ENCODE data around the gene TINAGL1.
A peak's percentile ranks its signal among the peaks of the same experiment; 100 is the strongest.

Gene TINAGL1

GRCh38 chr1:31568895-31569595 is 7.3 kb upstream of the TINAGL1 start:
- DNase-seq = no peak

DNA sequence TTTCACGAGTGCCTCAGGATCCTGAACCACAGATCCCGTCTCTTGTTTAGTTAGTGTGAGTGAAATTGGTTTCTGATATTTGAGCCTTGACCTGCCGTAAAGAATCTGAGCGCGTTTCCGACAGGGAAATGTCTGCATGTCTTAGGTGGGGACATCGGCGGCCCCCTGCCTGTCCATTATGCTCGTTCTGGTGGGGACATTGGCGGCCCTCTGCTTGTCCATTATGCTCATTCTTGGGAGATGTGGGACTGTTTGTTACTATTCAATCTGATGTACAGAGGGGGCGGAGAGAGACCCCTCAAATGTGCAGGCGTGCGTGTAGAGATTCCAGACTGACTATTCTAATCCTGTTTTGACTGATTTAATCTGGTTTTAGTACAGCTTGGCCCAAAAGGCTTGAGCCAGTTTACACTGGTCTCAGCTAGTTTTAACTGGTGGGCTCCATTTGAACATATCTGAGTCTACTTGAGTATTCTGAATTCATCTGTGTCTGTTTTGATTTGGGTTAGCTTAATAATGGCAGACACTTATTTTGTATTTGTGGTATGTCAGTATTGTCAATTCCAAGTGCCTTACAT is 6.6 kb upstream of the TINAGL1 start:
- no peak for DNase-seq

GRCh38 chr1:31570228-31570627 is 6.1 kb upstream of the TINAGL1 start:
- no peak for DNase-seq

- DNase-seq = no peak
Observed at GRCh38 chr1:31570906-31571305, 5.4 kb upstream of the TINAGL1 start.

- DNase-seq = no peak
Observed at GRCh38 chr1:31571340-31572295, 4.7 kb upstream of the TINAGL1 start.

DNA sequence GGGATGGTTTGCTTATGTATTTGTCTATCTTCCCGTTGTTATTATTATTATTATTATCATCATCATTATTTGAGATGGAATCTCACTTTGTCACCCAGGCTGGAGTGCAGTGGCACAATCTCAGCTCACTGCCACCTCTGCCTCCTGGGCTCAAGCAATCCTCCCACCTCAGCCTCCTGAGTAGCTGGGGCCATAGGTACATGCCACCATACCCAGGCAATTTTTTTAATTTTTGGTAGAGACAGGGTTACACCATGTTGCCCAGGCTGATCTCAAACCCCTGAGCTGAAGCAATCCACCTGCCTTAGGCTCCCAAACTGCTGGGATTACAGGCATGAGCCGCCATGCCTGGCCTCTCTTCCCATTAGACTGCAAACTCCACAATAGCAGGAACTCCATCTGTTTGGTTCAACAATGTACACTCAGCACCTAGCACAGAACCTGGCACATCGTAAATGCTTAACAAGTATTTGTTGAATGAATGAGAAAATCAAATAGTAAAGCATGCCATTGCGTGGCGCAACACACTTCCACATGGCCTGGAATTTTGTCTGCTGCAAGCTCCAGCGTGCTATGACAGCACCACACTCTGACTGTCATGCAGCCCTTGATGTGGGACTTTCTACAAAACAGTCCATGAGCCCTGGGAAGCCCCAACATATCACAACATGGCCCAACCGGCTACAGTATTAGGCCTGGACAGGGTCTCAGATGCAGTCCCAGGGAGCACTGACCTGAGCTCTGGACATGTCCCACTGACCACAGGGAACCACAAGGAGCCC is 3.8 kb upstream of the TINAGL1 start:
- peak; percentile 38 for DNase-seq

DNA sequence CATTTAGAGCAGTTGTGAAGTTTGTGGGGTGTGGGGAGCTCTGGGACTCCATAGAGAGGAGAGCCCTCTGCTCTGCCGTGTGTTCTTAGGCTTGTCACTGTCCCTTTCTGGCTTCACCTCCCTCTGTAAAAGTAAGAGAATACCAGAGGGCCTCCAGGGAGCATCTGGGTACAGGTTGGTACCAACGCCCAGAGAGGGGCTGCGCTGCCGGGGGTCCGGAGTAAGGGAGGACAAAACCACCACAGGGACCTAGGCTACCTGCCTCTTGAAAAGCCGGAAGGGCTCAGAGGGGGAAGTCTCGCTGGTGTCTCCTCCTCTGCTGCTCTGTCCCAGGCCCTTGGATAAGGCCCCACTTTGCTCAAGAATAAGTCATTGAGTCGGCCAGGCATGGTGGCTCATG is 3.1 kb upstream of the TINAGL1 start:
- no peak for DNase-seq

DNA sequence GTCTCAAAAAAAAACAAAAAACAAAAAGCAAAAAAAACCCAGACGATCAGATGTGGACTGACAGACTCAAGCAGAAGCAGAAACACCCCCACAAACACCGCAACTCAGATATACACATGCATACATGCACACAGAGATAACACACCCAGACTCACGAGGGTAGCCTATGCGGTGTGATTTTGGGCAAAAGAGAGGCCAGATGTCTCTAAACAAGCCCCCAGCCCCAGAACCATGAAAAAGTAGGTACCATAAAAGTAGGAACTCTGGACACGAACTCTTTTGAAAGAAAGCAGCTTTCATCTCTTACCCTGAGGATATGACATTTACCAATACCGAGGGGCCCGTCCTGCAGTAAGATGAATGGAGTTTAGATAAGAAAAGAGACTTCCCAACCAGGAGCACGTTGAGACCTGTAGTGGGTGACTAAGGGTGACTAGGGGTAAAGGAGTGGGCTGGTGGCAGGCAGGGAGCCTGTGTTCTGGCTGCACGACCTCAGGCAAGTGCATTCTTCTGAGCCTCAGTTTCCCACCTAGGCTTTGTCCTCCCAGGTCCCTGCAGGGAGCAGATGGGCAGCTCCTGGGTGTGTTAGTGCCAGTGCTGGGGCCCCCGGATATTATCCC is 1.5 kb upstream of the TINAGL1 start:
- no peak for DNase-seq

DNA sequence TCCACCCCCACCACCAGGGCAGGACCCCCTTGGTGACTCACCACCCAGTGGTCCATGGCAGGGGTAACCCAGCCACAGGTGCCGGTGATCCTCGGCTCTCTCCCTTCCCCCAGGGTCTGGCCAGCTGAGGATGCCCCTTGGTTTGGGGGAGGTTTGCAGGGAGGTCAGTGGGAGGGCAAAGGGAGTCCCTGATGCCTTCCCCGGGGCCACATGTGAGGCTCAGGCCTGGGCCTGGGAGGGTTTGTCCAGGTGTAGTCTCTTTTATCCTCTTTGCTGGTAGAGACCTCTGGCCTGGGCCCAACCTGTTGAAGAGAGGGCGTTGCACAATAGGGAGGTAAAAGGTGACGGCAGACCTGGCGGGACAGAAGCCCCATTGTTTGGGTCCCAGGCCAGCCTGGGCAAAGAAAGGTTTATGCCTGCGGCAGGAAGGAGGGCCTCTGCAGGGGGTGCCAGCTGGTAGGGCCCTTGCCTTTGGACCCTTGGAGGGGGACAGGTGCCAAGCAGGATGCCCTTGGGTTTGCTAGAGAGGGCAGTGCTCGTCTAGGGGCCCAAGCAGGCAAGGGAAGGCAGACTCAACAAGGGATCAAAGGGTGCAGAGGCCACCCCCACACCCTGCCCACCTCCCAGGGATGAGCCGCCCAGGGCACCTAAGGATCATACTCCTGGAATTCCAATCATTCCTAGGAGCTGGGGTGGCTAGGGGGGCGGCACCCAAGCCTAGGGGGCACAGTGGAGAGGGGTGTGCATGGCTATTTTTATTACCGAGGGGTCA is 760 bp upstream of the TINAGL1 start:
- DNase-seq = no peak

DNA sequence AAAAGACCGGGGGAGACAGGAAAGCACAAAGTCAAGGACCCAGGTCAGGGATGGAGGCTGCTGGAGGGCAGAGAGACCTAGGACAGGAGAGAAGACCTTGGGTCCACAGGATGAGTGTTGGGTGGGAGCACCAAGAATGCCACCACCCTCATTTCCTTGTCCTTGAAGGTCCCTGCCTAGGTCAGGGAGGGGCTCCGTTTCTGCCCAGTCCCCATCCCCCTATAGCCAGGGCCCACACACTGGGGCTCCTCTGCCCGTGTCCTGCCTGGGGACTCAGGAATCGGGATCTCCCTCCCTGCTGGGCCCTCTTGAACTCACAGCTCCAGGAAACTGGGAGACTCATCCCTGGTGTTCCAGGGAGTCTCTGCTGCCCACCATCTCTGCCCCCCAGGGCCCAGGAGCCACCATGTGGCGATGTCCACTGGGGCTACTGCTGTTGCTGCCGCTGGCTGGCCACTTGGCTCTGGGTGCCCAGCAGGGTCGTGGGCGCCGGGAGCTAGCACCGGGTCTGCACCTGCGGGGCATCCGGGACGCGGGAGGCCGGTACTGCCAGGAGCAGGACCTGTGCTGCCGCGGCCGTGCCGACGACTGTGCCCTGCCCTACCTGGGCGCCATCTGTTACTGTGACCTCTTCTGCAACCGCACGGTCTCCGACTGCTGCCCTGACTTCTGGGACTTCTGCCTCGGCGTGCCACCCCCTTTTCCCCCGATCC is 584 bp downstream of the TINAGL1 start:
- DNase-seq = no peak

GRCh38 chr1:31577515-31578192 is 1.3 kb downstream of the TINAGL1 start:
- peak; percentile 74 for DNase-seq

- no peak for DNase-seq
Observed at GRCh38 chr1:31579374-31579773, 3.1 kb downstream of the TINAGL1 start.

- peak; percentile 66 for DNase-seq
Observed at GRCh38 chr1:31580513-31580870, 4.2 kb downstream of the TINAGL1 start.

DNA sequence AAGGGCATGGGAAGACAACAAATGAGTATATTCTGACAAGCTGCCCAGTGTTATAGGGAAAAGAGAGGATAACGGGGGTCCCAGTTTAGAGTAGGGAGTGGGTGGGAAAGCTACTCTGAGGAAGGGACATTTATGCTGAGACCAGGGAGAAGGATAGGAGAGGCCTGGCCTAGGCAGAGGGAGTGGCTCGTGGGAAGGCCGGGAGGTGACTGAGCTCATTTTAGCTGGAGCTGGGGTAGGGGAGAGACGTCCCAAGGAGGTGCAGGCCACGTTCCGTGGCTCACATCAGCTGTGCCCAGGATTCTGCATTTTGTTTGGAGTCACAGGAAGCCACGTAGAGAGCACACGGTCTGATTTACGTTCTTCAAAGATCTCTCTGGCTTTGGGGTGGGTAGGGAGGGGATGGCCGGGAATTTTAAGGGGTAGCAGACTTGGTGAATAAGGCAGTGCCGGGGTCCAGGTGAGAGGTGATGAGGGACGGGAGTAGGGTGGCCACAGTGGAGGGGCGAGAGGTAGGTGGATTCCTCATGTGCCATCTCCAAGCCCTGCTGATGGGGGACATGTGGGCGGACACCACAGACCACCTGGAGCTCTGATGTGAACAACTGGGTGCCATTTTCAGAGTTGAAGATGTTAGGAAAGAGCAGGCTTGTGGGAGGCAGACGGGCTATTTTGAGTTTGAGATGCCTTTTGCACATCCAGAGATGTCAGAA is 4.7 kb downstream of the TINAGL1 start:
- DNase-seq = no peak

DNA sequence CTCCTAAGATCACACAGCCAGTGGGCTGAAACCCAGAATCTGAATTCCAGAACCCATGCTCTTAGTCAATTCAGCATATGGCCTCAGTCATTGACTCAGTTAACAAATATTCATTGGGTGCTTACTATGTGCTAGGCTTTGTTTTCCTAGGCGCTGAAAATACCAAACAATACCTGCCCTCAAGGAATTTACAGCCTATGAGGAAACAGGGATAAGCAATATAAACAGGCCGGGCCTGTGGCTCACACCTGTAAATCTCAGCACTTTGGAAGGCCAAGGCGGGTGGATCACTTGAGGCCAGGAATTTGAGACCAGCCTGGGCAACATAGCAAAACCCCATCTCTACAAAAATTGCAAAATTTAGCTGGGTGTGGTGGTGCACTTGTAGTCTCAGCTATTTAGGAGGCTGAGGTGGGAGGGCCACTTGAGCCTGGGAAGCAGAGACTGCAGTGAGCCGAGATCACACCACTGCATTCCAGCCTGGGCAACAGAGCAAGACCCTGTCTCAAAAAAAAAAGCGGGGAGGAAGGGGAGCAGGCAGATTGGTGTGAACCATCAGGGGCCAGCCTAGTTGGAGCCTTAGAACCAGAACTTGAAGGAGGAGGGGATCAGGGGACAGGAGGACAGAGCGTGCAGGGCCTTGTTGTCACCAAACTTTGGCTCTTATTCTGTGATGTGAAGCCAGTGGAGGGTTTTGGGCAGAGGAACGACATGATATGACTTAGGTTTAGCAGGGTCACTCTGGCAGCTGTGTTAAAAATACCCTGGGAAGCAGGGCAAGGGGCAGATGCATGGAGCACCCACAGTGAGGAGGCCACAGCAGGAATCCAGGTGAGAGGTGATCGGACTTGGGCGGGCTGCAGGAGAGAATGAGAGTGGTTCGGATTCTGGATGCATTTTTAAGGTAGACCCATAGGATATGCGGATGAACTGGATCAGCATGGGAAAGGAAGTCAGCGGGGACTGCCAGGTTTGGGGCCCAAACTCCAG is 5.8 kb downstream of the TINAGL1 start:
- no peak for DNase-seq

- DNase-seq = no peak
Observed at GRCh38 chr1:31583082-31583994, 7.0 kb downstream of the TINAGL1 start.

All from fibroblast of skin of abdomen (primary cell).